MM.1S (cell line): ENCODE measurements around the gene FAM227B.

Source experiments
- DNase-seq: peaks from one replicate; pipeline ENCODE4 v3.0.0-alpha.2; 2015
- H2AFZ ChIP-seq: fragments of 300-600 bp; sonication (generic); 2 replicates; pipeline ENCODE4 v1.6.0; 2016; ENCODE audit warnings: antibody characterized with exemption, low read length
- H3F3A ChIP-seq: fragments of 300-600 bp; sonication (generic); 2 replicates; pipeline ENCODE4 v1.6.1; 2016; ENCODE audit warnings: mild to moderate bottlenecking, antibody characterized with exemption, low read length, moderate library complexity, mixed read lengths; ENCODE audit not compliant: insufficient read depth
- H3K27ac ChIP-seq: fragments of 300-600 bp; sonication (generic); 2 replicates; pipeline ENCODE4 v1.5.1; 2016; ENCODE audit warnings: mild to moderate bottlenecking, low read length
- H3K27me3 ChIP-seq: fragments of 300-600 bp; sonication (generic); replicated peaks from 2 replicates; pipeline ENCODE4 v1.6.0; 2016; ENCODE audit warnings: low read length; ENCODE audit not compliant: insufficient read depth
- H3K36me3 ChIP-seq: fragments of 300-600 bp; sonication (generic); replicated peaks from 2 replicates; pipeline ENCODE4 v1.6.1; 2016; ENCODE audit warnings: mild to moderate bottlenecking, low read length, mixed read lengths; ENCODE audit not compliant: insufficient read depth
- H3K4me1 ChIP-seq: fragments of 300-600 bp; sonication (generic); 2 replicates; pipeline ENCODE4 v1.6.1; 2016; ENCODE audit warnings: low read length, mixed read lengths
- H3K4me2 ChIP-seq: fragments of 300-600 bp; sonication (generic); 2 replicates; pipeline ENCODE4 v1.6.0; 2016; ENCODE audit warnings: low read depth, low read length
- H3K4me3 ChIP-seq: fragments of 300-600 bp; sonication (generic); 2 replicates; pipeline ENCODE4 v1.5.1; 2016; ENCODE audit warnings: low read length, mixed read lengths
- H3K79me2 ChIP-seq: fragments of 300-600 bp; sonication (generic); 2 replicates; pipeline ENCODE4 v1.6.1; 2016; ENCODE audit warnings: mixed run types, low read length, mixed read lengths
- H3K9ac ChIP-seq: fragments of 300-600 bp; sonication (generic); 2 replicates; pipeline ENCODE4 v1.6.1; 2016; ENCODE audit warnings: low read length, mixed read lengths
- H3K9me2 ChIP-seq: fragments of 300-600 bp; sonication (generic); replicated peaks from 2 replicates; pipeline ENCODE4 v1.6.1; 2016; ENCODE audit warnings: mild to moderate bottlenecking, low read length, mixed read lengths; ENCODE audit not compliant: insufficient read depth
- H3K9me3 ChIP-seq: fragments of 300-600 bp; sonication (generic); replicated peaks from 2 replicates; pipeline ENCODE4 v1.6.1; 2016; ENCODE audit warnings: mild to moderate bottlenecking, low read length, mixed read lengths; ENCODE audit not compliant: insufficient read depth
- H4K20me1 ChIP-seq: fragments of 300-600 bp; sonication (generic); 2 replicates; pipeline ENCODE4 v1.6.1; 2016; ENCODE audit warnings: mild to moderate bottlenecking, low read length, moderate library complexity, mixed read lengths; ENCODE audit not compliant: insufficient read depth
- CTCF ChIP-seq: fragments of 300-600 bp; sonication (generic); IDR thresholded peaks from 2 replicates; pipeline ENCODE4 v1.5.1; 2016; ENCODE audit warnings: antibody characterized with exemption, low read length, mixed read lengths
- EZH2 ChIP-seq: fragments of 300-600 bp; sonication (generic); optimal IDR thresholded peaks from 2 replicates; pipeline ENCODE3; 2017; ENCODE audit warnings: low read depth, mild to moderate bottlenecking, antibody characterized with exemption, low read length, mixed read lengths
- EZH2phosphoT487 ChIP-seq: fragments of 300-600 bp; sonication (generic); IDR thresholded peaks from 2 replicates; pipeline ENCODE4 v1.6.1; 2018; ENCODE audit warnings: antibody characterized with exemption, low read length

The FAM227B gene

GRCh38 chr15:49627407-49627877, 6.8 kb upstream of the FAM227B start:
- no peaks in the 10 kb centered on the region for H4K20me1 ChIP-seq
- no peaks in the 10 kb centered on the region for H3K27me3 ChIP-seq
- peaks cover 16% of the 10 kb centered on the region for H3K79me2 ChIP-seq
- no peaks in the 10 kb centered on the region for H3K9me2 ChIP-seq
- no peak overlapping the region for H2AFZ ChIP-seq
- H3K27ac ChIP-seq = no peak overlapping the region
- H3K36me3 ChIP-seq = 0 out of 2 replicates have a peak, but pooled peaks cover 1% of the 10 kb centered on the region
- no peak for TF ChIP-seq CTCF
- TF ChIP-seq EZH2 = no peak
- TF ChIP-seq EZH2phosphoT487 = no peak
- H3K9ac ChIP-seq = no peak overlapping the region
- DNase-seq = no peak
- no peak overlapping the region for H3K4me2 ChIP-seq
- no peaks in the 10 kb centered on the region for H3K9me3 ChIP-seq
- H3K4me1 ChIP-seq = no peaks in the 10 kb centered on the region
- no peak overlapping the region for H3K4me3 ChIP-seq
- H3F3A ChIP-seq = no peaks in the 10 kb centered on the region

- H3K79me2 ChIP-seq = peaks cover 31% of the 10 kb centered on the region
- H3K4me2 ChIP-seq = no peak overlapping the region
- TF ChIP-seq EZH2phosphoT487 (no peak), EZH2 (no peak), CTCF (no peak)
- H3K4me3 ChIP-seq = no peak overlapping the region
- no peaks in the 10 kb centered on the region for H3K9me2 ChIP-seq
- no peaks in the 10 kb centered on the region for H3K27me3 ChIP-seq
- H4K20me1 ChIP-seq = no peaks in the 10 kb centered on the region
- H3K27ac ChIP-seq = no peak overlapping the region
- 0 out of 2 replicates have a peak, but pooled peaks cover 6% of the 10 kb centered on the region for H3K4me1 ChIP-seq
- H3K9ac ChIP-seq = no peak overlapping the region
- H3F3A ChIP-seq = no peaks in the 10 kb centered on the region
- DNase-seq = no peak
- no peaks in the 10 kb centered on the region for H3K36me3 ChIP-seq
- no peak overlapping the region for H2AFZ ChIP-seq
- H3K9me3 ChIP-seq = no peaks in the 10 kb centered on the region
Observed at GRCh38 chr15:49625460-49626036, 4.9 kb upstream of the FAM227B start.

GRCh38 chr15:49624056-49624455, 3.4 kb upstream of the FAM227B start:
- H3K79me2 ChIP-seq = peaks cover 31% of the 10 kb centered on the region
- no peak overlapping the region for H3K9ac ChIP-seq
- DNase-seq = no peak
- H3K4me2 ChIP-seq = no peak overlapping the region
- no peak overlapping the region for H3K27ac ChIP-seq
- no peak for TF ChIP-seq EZH2phosphoT487
- TF ChIP-seq CTCF = no peak
- no peak for TF ChIP-seq EZH2
- no peak overlapping the region for H3K4me3 ChIP-seq
- no peaks in the 10 kb centered on the region for H3K27me3 ChIP-seq
- no peaks in the 10 kb centered on the region for H4K20me1 ChIP-seq
- H3K36me3 ChIP-seq = no peaks in the 10 kb centered on the region
- no peaks in the 10 kb centered on the region for H3K9me2 ChIP-seq
- no peak overlapping the region for H2AFZ ChIP-seq
- H3K4me1 ChIP-seq = 0 out of 2 replicates have a peak, but pooled peaks cover 11% of the 10 kb centered on the region
- no peaks in the 10 kb centered on the region for H3F3A ChIP-seq
- H3K9me3 ChIP-seq = no peaks in the 10 kb centered on the region
